GM18502 (cell line): ENCODE results near the gene TACC2.

Experiments used
- ATAC-seq: cut with Tn5 transposase; IDR thresholded peaks from one replicate; pipeline ENCODE4 v1.9.1; 2021; ENCODE audit warnings: mild to moderate bottlenecking; ENCODE audit not compliant: unreplicated experiment, poor library complexity

The TACC2 gene

GRCh38 chr10:122115874-122116273, 126.9 kb downstream of the TACC2 start:
- ATAC-seq: no peak

GRCh38 chr10:122116331-122116730, 127.4 kb downstream of the TACC2 start:
- ATAC-seq: no peak

GRCh38 chr10:122117475-122117874, 128.5 kb downstream of the TACC2 start:
- ATAC-seq: no peak

- ATAC-seq: no peak
These were observed 131.2 kb downstream of the TACC2 start for GRCh38 chr10:122120008-122120744.

- no peak for ATAC-seq
These were observed 132.1 kb downstream of the TACC2 start for GRCh38 chr10:122121059-122121458.

GRCh38 chr10:122122493-122122892, 133.5 kb downstream of the TACC2 start:
- no peak for ATAC-seq

- no peak for ATAC-seq
These were observed 134.2 kb downstream of the TACC2 start for GRCh38 chr10:122123186-122123585.

GRCh38 chr10:122124342-122124741, 135.4 kb downstream of the TACC2 start:
- ATAC-seq: no peak

GRCh38 chr10:122124808-122125207, 135.8 kb downstream of the TACC2 start:
- ATAC-seq: no peak

- ATAC-seq: no peak
These were observed 138.0 kb downstream of the TACC2 start for GRCh38 chr10:122126763-122127659.

GRCh38 chr10:122127943-122128342, 139.0 kb downstream of the TACC2 start:
- no peak for ATAC-seq

GRCh38 chr10:122128357-122128756, 139.4 kb downstream of the TACC2 start:
- no peak for ATAC-seq

GRCh38 chr10:122130474-122131110, 141.6 kb downstream of the TACC2 start:
- ATAC-seq: no peak

GRCh38 chr10:122132331-122132755, 143.4 kb downstream of the TACC2 start:
- no peak for ATAC-seq

GRCh38 chr10:122132882-122133565, 144.1 kb downstream of the TACC2 start:
- ATAC-seq: no peak

GRCh38 chr10:122135251-122136025, 146.5 kb downstream of the TACC2 start:
- no peak for ATAC-seq

- no peak for ATAC-seq
These were observed 150.1 kb downstream of the TACC2 start for GRCh38 chr10:122138831-122139625.

- ATAC-seq: no peak
These were observed 150.7 kb downstream of the TACC2 start for GRCh38 chr10:122139627-122140170.
